Skin of body (tissue), 2 donors: ENCODE measurements around the gene ETV6. TPM values are rescaled to one million over a fixed set of nuclear protein-coding genes. Genes with fewer than 3 reads are reported as not detected.
A peak's percentile ranks its signal among the peaks of the same experiment; 100 is the strongest.

ENCODE experiments used
- DNase-seq: peaks from one replicate; lab custom pipeline; 2025; lab: John Stamatoyannopoulos, UW
- total RNA-seq: library from RNA; depleted of rRNA; stranded (reverse); fragments of >200 nt; gene quantifications from one replicate; pipeline ENCODE4 v1.2.3, GENCODE V29; 2014

The ETV6 gene
- total RNA-seq, 1 donor from 2014 or later, result 9.0 TPM

- no peak for DNase-seq
Observed at GRCh38 chr12:11824069-11824468, 174.6 kb downstream of the ETV6 start.

- DNase-seq, result no peak
Observed at GRCh38 chr12:11824736-11825135, 175.3 kb downstream of the ETV6 start.

- no peak for DNase-seq
Observed at GRCh38 chr12:11825278-11825677, 175.8 kb downstream of the ETV6 start.

GRCh38 chr12:11826574-11826973 is 177.1 kb downstream of the ETV6 start:
- DNase-seq, result no peak

- no peak for DNase-seq
Observed at GRCh38 chr12:11827091-11828061, 177.9 kb downstream of the ETV6 start.

GRCh38 chr12:11829764-11830194 is 180.3 kb downstream of the ETV6 start:
- DNase-seq, result no peak

GRCh38 chr12:11830307-11830801 is 180.9 kb downstream of the ETV6 start:
- DNase-seq, result no peak

GRCh38 chr12:11832093-11832492 is 182.6 kb downstream of the ETV6 start:
- DNase-seq, result no peak

GRCh38 chr12:11833174-11833895 is 183.9 kb downstream of the ETV6 start:
- DNase-seq, result no peak

GRCh38 chr12:11834104-11834812 is 184.8 kb downstream of the ETV6 start:
- DNase-seq, result no peak

GRCh38 chr12:11834931-11835330 is 185.5 kb downstream of the ETV6 start:
- DNase-seq, result no peak

GRCh38 chr12:11836282-11837151 is 187.0 kb downstream of the ETV6 start:
- DNase-seq, result no peak

- no peak for DNase-seq
Observed at GRCh38 chr12:11837216-11837934, 187.9 kb downstream of the ETV6 start.

GRCh38 chr12:11838403-11838802 is 188.9 kb downstream of the ETV6 start:
- no peak for DNase-seq

- DNase-seq, result peak; percentile 13
Observed at GRCh38 chr12:11839091-11839641, 189.7 kb downstream of the ETV6 start.

- DNase-seq, result no peak
Observed at GRCh38 chr12:11840366-11840765, 190.9 kb downstream of the ETV6 start.

GRCh38 chr12:11846488-11846887 is 197.0 kb downstream of the ETV6 start:
- DNase-seq, result no peak

- DNase-seq, result no peak
Observed at GRCh38 chr12:11847539-11847938, 198.1 kb downstream of the ETV6 start.

GRCh38 chr12:11849757-11850504 is 200.5 kb downstream of the ETV6 start:
- no peak for DNase-seq
